IMR-90 (cell line): ENCODE measurements around the gene PEA15. TPM values are rescaled to one million over a fixed set of nuclear protein-coding genes. Genes with fewer than 3 reads are reported as not detected.

Experiments
- ATAC-seq: fragments of 200-7000 bp; cut with Tn5 transposase; 2 replicates; pipeline ENCODE4 v1.9.1; 2020; ENCODE audit warnings: low read depth, mild to moderate bottlenecking, moderate library complexity
- BruUV-seq: library from RNA; stranded (reverse); fragments of 400-500 nt; replicated peaks from 2 replicates; lab custom pipeline; 2021; lab: Mats Ljungman, UMichigan
- CTCF ChIA-PET: fragments of 300-600 bp; formaldehyde crosslinking; extraction: SDS; loops from one replicate; lab custom pipeline; 2021; ENCODE audit warnings: antibody characterized with exemption; lab: Yijun Ruan, JAX
- POLR2A ChIA-PET: fragments of 300-600 bp; sonication (Branson Sonifier 250); formaldehyde crosslinking; loops from one replicate; lab custom pipeline; 2022; ENCODE audit warnings: antibody characterized with exemption; ENCODE audit not compliant: unreplicated experiment; lab: Charles Lee
- DNase-seq: peaks from one replicate; pipeline ENCODE4 v3.0.0; 2013
- H2AFZ ChIP-seq: replicated peaks from 2 replicates; pipeline ENCODE3; 2013; ENCODE audit warnings: low read length, mild to moderate bottlenecking; ENCODE audit not compliant: poor library complexity
- H2AK5ac ChIP-seq: 2 replicates; pipeline ENCODE4 v1.6.1; 2013; ENCODE audit warnings: low read depth, low read length, inconsistent platforms
- H2AK9ac ChIP-seq: replicated peaks from 2 replicates; pipeline ENCODE3; 2013; ENCODE audit warnings: mild to moderate bottlenecking, low read depth, low read length, moderate library complexity; ENCODE audit not compliant: poor library complexity
- H2BK120ac ChIP-seq: 2 replicates; pipeline ENCODE4 v1.6.1; 2013; ENCODE audit warnings: low read depth, low read length, inconsistent platforms
- H2BK15ac ChIP-seq: 3 replicates; pipeline ENCODE4 v1.6.1; 2013; ENCODE audit warnings: low read depth, low read length, inconsistent platforms
- H2BK20ac ChIP-seq: 2 replicates; pipeline ENCODE4 v1.6.1; 2013; ENCODE audit warnings: low read depth, mild to moderate bottlenecking, inconsistent platforms, low read length, moderate library complexity
- H2BK5ac ChIP-seq: 2 replicates; pipeline ENCODE4 v1.6.1; 2013; ENCODE audit warnings: mild to moderate bottlenecking, low read depth, low read length, inconsistent platforms; ENCODE audit not compliant: poor library complexity, severe bottlenecking
- H3K14ac ChIP-seq: replicated peaks from 2 replicates; pipeline ENCODE4 v1.6.1; 2013; ENCODE audit warnings: low read depth, low read length, inconsistent platforms
- H3K18ac ChIP-seq: 2 replicates; pipeline ENCODE4 v1.6.1; 2013; ENCODE audit warnings: low read depth, low read length, control low read depth
- H3K23ac ChIP-seq: 2 replicates; pipeline ENCODE4 v1.6.1; 2013; ENCODE audit warnings: low read depth, low read length, inconsistent platforms
- H3K27ac ChIP-seq: 2 replicates; pipeline ENCODE4 v1.5.1; 2013; ENCODE audit warnings: mild to moderate bottlenecking, control low read depth, low read length; ENCODE audit not compliant: insufficient read depth
- H3K27me3 ChIP-seq: 2 replicates; pipeline ENCODE4 v1.6.1; 2013; ENCODE audit warnings: low read length; ENCODE audit not compliant: control insufficient read depth, insufficient read depth
- H3K36me3 ChIP-seq: 2 replicates; pipeline ENCODE4 v1.6.1; 2013; ENCODE audit warnings: low read length, mixed read lengths; ENCODE audit not compliant: control insufficient read depth, insufficient read depth
- H3K4ac ChIP-seq: 2 replicates; pipeline ENCODE4 v1.6.1; 2013; ENCODE audit warnings: low read depth, low read length, inconsistent platforms
- H3K4me1 ChIP-seq: 2 replicates; pipeline ENCODE4 v1.6.1; 2013; ENCODE audit warnings: low read length, mixed read lengths; ENCODE audit not compliant: control insufficient read depth, insufficient read depth
- H3K4me2 ChIP-seq: 2 replicates; pipeline ENCODE4 v1.6.1; 2013; ENCODE audit warnings: low read depth, mild to moderate bottlenecking, control low read depth, low read length, moderate library complexity
- H3K4me3 ChIP-seq: 2 replicates; pipeline ENCODE4 v1.5.1; 2013; ENCODE audit warnings: low read depth, mild to moderate bottlenecking, control low read depth, low read length, moderate library complexity; ENCODE audit not compliant: insufficient read depth
- H3K56ac ChIP-seq: 2 replicates; pipeline ENCODE4 v1.6.1; 2013; ENCODE audit warnings: low read length, inconsistent platforms; ENCODE audit not compliant: insufficient read depth; ENCODE audit errors: extremely low read depth
- H3K79me1 ChIP-seq, 2 experiments: 2 replicates each; pipeline ENCODE4 v1.6.1; 2013; ENCODE audit warnings: low read length in 2 of 2, inconsistent platforms in 1 of 2, low read depth in 1 of 2
- H3K9ac ChIP-seq: 2 replicates; pipeline ENCODE4 v1.6.1; 2013; ENCODE audit warnings: low read depth, low read length, control low read depth
- H3K9me1 ChIP-seq: 2 replicates; pipeline ENCODE4 v1.6.1; 2013; ENCODE audit warnings: low read length, inconsistent platforms; ENCODE audit not compliant: insufficient read depth
- H3K9me3 ChIP-seq: 2 replicates; pipeline ENCODE4 v1.6.1; 2013; ENCODE audit warnings: low read length; ENCODE audit not compliant: control insufficient read depth, insufficient read depth
- H4K20me1 ChIP-seq: 2 replicates; pipeline ENCODE4 v1.6.1; 2013; ENCODE audit warnings: low read length, inconsistent platforms; ENCODE audit not compliant: insufficient read depth
- H4K5ac ChIP-seq: 2 replicates; pipeline ENCODE4 v1.6.1; 2013; ENCODE audit warnings: mild to moderate bottlenecking, low read depth, low read length, control low read depth
- H4K8ac ChIP-seq, 2 experiments: 2 replicates each; pipeline ENCODE4 v1.6.1; 2013; ENCODE audit warnings: low read depth in 2 of 2, low read length in 2 of 2, control low read depth in 1 of 2, inconsistent platforms in 1 of 2
- H4K91ac ChIP-seq: 2 replicates; pipeline ENCODE4 v1.6.1; 2013; ENCODE audit warnings: low read depth, low read length, inconsistent platforms; ENCODE audit not compliant: insufficient read depth
- CHD1 ChIP-seq: IDR thresholded peaks from 2 replicates; pipeline ENCODE4 v1.6.1; 2012; ENCODE audit warnings: low read depth, low read length, improper control_type of control experiment
- MAFK ChIP-seq: IDR thresholded peaks from 2 replicates; pipeline ENCODE4 v1.6.1; 2012; ENCODE audit warnings: low read depth, low read length, improper control_type of control experiment
- NFE2L2 ChIP-seq: fragments of 150-350 bp; IDR thresholded peaks from 2 replicates; pipeline ENCODE4 v1.6.1; 2016; ENCODE audit warnings: low read depth, mild to moderate bottlenecking, low read length
- POLR2A ChIP-seq: IDR thresholded peaks from 2 replicates; pipeline ENCODE4 v1.6.1; 2012; ENCODE audit warnings: mild to moderate bottlenecking, low read depth, low read length
- WGBS, 2 experiments: methylation state at CpG; one replicate each; pipeline versions ENCODE4 v1.1.5 to v1.1.7; 2013; ENCODE audit warnings: missing lambda C conversion rate in 2 of 2; ENCODE audit not compliant: insufficient read length in 1 of 2; ENCODE audit errors: extremely low coverage in 2 of 2; 5-methylcytosine and 5-hydroxymethylcytosine counted together
- dilution Hi-C: fragments of 300-500 bp; cut with HindIII; formaldehyde crosslinking; loops from one replicate; pipeline ENCODE4 v1.14.3; 2018; ENCODE audit warnings: low sequenced_read_pairs; ENCODE audit not compliant: unreplicated experiment
- in situ Hi-C: fragments of 300-500 bp; cut with MboI; formaldehyde crosslinking; loops from 3 replicates; pipeline ENCODE4 v1.14.3; 2019; ENCODE audit warnings: low sequenced_read_pairs, inconsistent platforms, mixed read lengths
- intact Hi-C: fragments of 100-400 bp; cut with micrococcal nuclease; formaldehyde crosslinking; loops from 2 replicates; pipeline ENCODE4 v1.10.0; 2022
- polyA plus RNA-seq, 3 experiments: library from polyadenylated mRNA; depleted of rRNA; stranded (reverse); fragments of >200 nt; gene quantifications; 2 replicates each; pipeline ENCODE4 v1.2.3, GENCODE V29; 2012; ENCODE audit warnings: low replicate concordance in 1 of 3
- total RNA-seq: library from RNA; depleted of rRNA; stranded (reverse); fragments of >200 nt; gene quantifications from 2 replicates; pipeline ENCODE4 v1.2.3, GENCODE V29; 2012

The PEA15 gene
- total and polyA plus RNA-seq, 2 of the 4 experiments (the other 2 are of a cell fraction): 296 to 754 TPM

GRCh38 chr1:160255781-160256300 lies 50.7 kb downstream of the PEA15 start:
- H3K27ac ChIP-seq: no peak overlapping the region
- CTCF ChIA-PET: interaction anchor here (0.6 kb wide), 1 partner anchor 8 kb away, joined by 3 read pairs; no protein-coding TSS in a partner anchor
- H3K36me3 ChIP-seq: peaks cover 2% of the 10 kb centered on the region
- H3K9me1 ChIP-seq: peaks cover 4% of the 10 kb centered on the region
- H3K4me2 ChIP-seq: no peak overlapping the region
- DNase-seq (no peak), ATAC-seq (no peak)
- no peak overlapping the region for H4K8ac ChIP-seq
- H3K4me1 ChIP-seq: peaks cover 2% of the 10 kb centered on the region; the same call in 1 of the 2 replicates
- H2BK20ac ChIP-seq: no peak overlapping the region
- no peak overlapping the region for H3K4me3 ChIP-seq
- H3K9ac ChIP-seq: no peak overlapping the region
- dilution Hi-C loops: no loop called here
- intact Hi-C loops: no loop called here
- TF ChIP-seq MAFK (no peak), CHD1 (no peak), POLR2A (no peak), NFE2L2 (no peak)
- no peak overlapping the region for H2AK5ac ChIP-seq
- H3K23ac ChIP-seq: no peak overlapping the region
- H4K20me1 ChIP-seq: peaks cover 20% of the 10 kb centered on the region
- H3K79me1 ChIP-seq: peaks cover 20 to 59% of the 10 kb centered on the region in 2 experiments; a peak in 3 of 4 replicates
- no peak overlapping the region for H3K4ac ChIP-seq
- H3K14ac ChIP-seq: no peak overlapping the region
- no peak overlapping the region for H2AK9ac ChIP-seq
- no peak overlapping the region for H2BK15ac ChIP-seq
- H2AFZ ChIP-seq: no peak overlapping the region
- H4K5ac ChIP-seq: no peak overlapping the region
- no peak overlapping the region for H3K56ac ChIP-seq
- no TSS peak for BruUV-seq
- WGBS, 2 experiments: 100% methylated on average over 1 of the region's 4 CpGs; no CpG with 5 or more reads in 1 of the 2 experiments
- no peaks in the 10 kb centered on the region for H3K27me3 ChIP-seq
- H2BK5ac ChIP-seq: no peak overlapping the region
- in situ Hi-C loops: no loop called here
- H4K91ac ChIP-seq: no peak overlapping the region
- POLR2A ChIA-PET: no interaction called here
- no peaks in the 10 kb centered on the region for H3K9me3 ChIP-seq
- no peak overlapping the region for H2BK120ac ChIP-seq
- H3K18ac ChIP-seq: no peak overlapping the region
